Kidney glomerular epithelial cell (primary cell): ENCODE measurements around the gene TRIM33.
"Not testable (repeated sequence)": the region's sequence is repeated elsewhere in the genome, so short reads cannot be mapped to it uniquely, and the experiment has no call there.

Source experiments
- DNase-seq: peaks from one replicate; lab custom pipeline; 2025; lab: John Stamatoyannopoulos, UW

TRIM33 gene

GRCh38 chr1:114510274-114511031 is 550 bp downstream of the TRIM33 start:
- peak; percentile 48 for DNase-seq

GRCh38 chr1:114509596-114510273 is 1.3 kb downstream of the TRIM33 start:
- DNase-seq, result no peak

- DNase-seq, result no peak
These were observed 2.6 kb downstream of the TRIM33 start for GRCh38 chr1:114508386-114508898.

- no peak for DNase-seq
These were observed 3.5 kb downstream of the TRIM33 start for GRCh38 chr1:114507513-114507912.

- no peak for DNase-seq
These were observed 5.8 kb downstream of the TRIM33 start for GRCh38 chr1:114505148-114505561.

- no peak for DNase-seq
These were observed 7.0 kb downstream of the TRIM33 start for GRCh38 chr1:114503916-114504422.

GRCh38 chr1:114502080-114502479 is 8.9 kb downstream of the TRIM33 start:
- no peak for DNase-seq

- no peak for DNase-seq
These were observed 11.5 kb downstream of the TRIM33 start for GRCh38 chr1:114499478-114499877.

GRCh38 chr1:114496089-114496488 is 14.9 kb downstream of the TRIM33 start:
- no peak for DNase-seq

GRCh38 chr1:114495486-114495885 is 15.5 kb downstream of the TRIM33 start:
- DNase-seq, result no peak

- DNase-seq, result no peak
These were observed 18.0 kb downstream of the TRIM33 start for GRCh38 chr1:114492978-114493377.

- DNase-seq, result no peak
These were observed 20.7 kb downstream of the TRIM33 start for GRCh38 chr1:114490274-114490693.

- no peak for DNase-seq
These were observed 22.3 kb downstream of the TRIM33 start for GRCh38 chr1:114488739-114489138.

- no peak for DNase-seq
These were observed 25.7 kb downstream of the TRIM33 start for GRCh38 chr1:114485286-114485685.

- no peak for DNase-seq
These were observed 28.4 kb downstream of the TRIM33 start for GRCh38 chr1:114482585-114482984.

- DNase-seq, result not testable (repeated sequence)
These were observed 31.4 kb downstream of the TRIM33 start for GRCh38 chr1:114479636-114480035.

- no peak for DNase-seq
These were observed 31.9 kb downstream of the TRIM33 start for GRCh38 chr1:114479134-114479533.

GRCh38 chr1:114473796-114474195 is 37.2 kb downstream of the TRIM33 start:
- DNase-seq, result no peak

GRCh38 chr1:114472408-114472807 is 38.6 kb downstream of the TRIM33 start:
- no peak for DNase-seq

GRCh38 chr1:114470681-114471080 is 40.3 kb downstream of the TRIM33 start:
- DNase-seq, result no peak

GRCh38 chr1:114468710-114469468 is 42.1 kb downstream of the TRIM33 start:
- peak; percentile 41 for DNase-seq

GRCh38 chr1:114468047-114468446 is 43.0 kb downstream of the TRIM33 start:
- DNase-seq, result no peak
